MM.1S (cell line): Measurements from ENCODE around the gene CREB5.

Experiments used
- EZH2 ChIP-seq: fragments of 300-600 bp; sonication (generic); optimal IDR thresholded peaks from 2 replicates; pipeline ENCODE3; 2017; ENCODE audit warnings: low read depth, mild to moderate bottlenecking, antibody characterized with exemption, low read length, mixed read lengths
- TF ChIP-seq, protein P1 (sequence below): fragments of 300-600 bp; sonication (generic); IDR thresholded peaks from 2 replicates; pipeline ENCODE4 v1.5.1; 2016; ENCODE audit warnings: antibody characterized with exemption, low read length, mixed read lengths

DNA sequence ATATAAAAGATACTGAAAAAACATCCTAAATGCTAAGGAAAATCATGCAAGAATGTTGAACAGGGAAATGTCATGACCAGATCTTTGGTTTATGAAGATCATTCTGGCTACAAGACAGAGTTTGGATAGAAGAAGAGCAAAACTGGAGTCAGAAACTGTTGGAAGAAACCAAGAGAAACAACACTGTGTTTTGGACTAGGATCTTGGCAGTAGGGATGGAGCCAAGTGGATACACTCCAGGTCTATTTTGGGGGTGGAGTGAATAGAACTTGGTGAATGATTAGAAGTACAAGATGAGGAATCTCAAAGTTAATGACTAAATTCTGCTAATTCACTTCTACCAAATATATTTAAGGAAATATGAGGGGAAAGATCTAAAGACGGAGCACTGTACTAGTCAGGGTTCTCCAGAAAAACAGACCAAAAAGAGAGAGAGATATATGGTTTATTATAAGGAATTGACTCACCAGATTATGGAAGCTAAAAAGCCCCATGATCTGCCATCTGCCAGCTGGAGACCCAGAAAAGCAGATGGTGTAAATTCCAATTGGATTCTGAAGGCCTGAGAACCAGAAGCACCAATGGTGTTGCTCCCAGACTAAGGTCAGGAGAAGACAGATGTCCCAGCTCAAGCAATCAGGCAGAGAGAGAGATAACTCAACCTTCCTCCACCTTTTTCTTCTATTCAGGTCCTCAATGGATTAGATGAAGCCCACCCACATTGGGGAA, 290.9 kb downstream of the CREB5 start:
- TF ChIP-seq EZH2 = no peak
- TF ChIP-seq, protein P1, sequence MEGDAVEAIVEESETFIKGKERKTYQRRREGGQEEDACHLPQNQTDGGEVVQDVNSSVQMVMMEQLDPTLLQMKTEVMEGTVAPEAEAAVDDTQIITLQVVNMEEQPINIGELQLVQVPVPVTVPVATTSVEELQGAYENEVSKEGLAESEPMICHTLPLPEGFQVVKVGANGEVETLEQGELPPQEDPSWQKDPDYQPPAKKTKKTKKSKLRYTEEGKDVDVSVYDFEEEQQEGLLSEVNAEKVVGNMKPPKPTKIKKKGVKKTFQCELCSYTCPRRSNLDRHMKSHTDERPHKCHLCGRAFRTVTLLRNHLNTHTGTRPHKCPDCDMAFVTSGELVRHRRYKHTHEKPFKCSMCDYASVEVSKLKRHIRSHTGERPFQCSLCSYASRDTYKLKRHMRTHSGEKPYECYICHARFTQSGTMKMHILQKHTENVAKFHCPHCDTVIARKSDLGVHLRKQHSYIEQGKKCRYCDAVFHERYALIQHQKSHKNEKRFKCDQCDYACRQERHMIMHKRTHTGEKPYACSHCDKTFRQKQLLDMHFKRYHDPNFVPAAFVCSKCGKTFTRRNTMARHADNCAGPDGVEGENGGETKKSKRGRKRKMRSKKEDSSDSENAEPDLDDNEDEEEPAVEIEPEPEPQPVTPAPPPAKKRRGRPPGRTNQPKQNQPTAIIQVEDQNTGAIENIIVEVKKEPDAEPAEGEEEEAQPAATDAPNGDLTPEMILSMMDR = no peak
